GM12872 (cell line): Measurements from ENCODE around the gene ARHGEF4.

ENCODE experiments used
- TF ChIP-seq, protein P1 (sequence below): IDR thresholded peaks from 3 replicates; pipeline ENCODE4 v1.5.1; 2011; ENCODE audit warnings: low read depth, mild to moderate bottlenecking, low read length, moderate library complexity; ENCODE audit not compliant: insufficient read depth

Gene ARHGEF4

DNA sequence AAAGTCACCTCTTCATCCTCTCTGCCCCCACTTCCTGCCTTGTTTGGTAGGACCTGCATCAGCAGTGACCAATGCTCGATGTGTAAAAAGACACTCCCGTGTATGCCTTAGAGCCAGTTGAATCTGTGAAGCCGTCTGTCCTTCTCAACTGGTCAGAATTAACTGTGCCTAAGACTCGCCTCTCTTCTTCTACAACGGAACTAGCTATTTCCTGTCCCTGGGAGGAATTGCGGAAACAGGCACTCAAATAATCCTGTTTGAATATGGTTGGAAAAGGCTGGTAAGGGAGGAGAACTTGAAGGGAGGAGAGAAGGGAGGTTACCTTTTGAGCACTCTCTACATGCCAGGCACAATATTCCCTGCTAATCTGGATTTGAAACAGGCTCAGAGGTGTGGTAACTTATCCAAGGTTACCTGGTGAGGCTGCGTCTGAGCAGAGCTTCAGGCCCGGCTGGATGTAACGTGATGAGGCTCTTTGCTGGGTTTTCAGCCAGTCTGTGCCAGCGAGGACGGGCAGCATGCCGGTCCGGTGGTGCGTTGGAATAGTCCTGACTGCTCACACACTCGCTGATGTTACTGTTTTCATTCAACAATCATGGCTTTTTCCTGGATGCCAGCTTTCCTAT lies 129.5 kb downstream of the ARHGEF4 start:
- TF ChIP-seq, protein P1, sequence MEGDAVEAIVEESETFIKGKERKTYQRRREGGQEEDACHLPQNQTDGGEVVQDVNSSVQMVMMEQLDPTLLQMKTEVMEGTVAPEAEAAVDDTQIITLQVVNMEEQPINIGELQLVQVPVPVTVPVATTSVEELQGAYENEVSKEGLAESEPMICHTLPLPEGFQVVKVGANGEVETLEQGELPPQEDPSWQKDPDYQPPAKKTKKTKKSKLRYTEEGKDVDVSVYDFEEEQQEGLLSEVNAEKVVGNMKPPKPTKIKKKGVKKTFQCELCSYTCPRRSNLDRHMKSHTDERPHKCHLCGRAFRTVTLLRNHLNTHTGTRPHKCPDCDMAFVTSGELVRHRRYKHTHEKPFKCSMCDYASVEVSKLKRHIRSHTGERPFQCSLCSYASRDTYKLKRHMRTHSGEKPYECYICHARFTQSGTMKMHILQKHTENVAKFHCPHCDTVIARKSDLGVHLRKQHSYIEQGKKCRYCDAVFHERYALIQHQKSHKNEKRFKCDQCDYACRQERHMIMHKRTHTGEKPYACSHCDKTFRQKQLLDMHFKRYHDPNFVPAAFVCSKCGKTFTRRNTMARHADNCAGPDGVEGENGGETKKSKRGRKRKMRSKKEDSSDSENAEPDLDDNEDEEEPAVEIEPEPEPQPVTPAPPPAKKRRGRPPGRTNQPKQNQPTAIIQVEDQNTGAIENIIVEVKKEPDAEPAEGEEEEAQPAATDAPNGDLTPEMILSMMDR: no peak

DNA sequence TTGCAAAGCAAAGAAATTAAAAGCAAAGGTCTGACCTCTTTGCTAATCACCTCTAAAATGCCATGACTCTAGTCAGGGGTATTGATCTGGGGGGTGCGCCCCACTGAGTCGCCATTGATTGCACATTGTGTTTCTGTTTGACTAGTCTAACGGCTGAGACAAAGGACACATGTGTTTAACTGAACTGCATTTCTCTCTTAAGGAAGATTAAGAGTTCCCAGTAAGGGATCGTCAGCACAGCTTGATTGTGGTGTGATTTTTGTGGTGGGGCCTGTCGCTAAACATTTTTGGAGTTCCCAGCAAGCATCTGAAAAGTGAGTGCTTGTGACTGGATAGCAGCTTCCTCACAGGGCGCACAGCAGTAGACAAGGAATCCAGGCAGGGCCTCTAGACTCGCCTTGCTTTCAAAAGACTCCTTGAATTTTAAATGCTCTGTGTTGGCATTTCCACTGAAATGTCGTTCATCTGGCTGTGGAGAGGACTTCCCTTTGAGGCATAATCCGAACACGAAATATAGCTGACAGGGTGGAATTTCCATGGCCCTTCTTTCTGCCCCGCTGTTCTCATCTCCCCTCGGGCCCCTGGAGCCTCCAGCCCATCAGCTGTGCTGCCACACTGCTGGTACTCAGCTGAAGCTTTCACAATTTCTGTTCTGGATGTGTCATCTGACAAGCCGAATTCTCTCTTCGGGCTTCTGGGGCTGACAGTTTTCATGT lies 130.2 kb downstream of the ARHGEF4 start:
- TF ChIP-seq, protein P1: no peak

DNA sequence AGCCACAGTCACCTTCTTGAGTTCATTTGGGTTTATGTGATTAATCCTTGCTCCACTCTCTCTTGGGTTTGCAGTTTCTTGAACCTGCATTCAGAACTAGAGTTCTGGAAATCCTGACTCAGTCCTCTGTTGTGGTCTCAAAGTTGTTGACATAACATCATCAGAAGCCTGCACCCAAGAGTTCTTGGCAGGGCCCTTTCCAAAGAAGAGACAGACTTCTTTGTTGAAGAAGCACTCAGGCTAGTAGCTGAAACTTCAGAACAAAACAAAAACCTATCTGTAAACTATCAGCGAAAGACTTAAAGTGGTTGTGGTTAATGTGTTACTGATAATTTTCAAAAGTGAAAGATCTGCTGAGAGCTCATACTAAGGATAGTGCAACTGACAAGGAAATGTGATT lies 135.7 kb downstream of the ARHGEF4 start:
- TF ChIP-seq, protein P1: no peak

DNA sequence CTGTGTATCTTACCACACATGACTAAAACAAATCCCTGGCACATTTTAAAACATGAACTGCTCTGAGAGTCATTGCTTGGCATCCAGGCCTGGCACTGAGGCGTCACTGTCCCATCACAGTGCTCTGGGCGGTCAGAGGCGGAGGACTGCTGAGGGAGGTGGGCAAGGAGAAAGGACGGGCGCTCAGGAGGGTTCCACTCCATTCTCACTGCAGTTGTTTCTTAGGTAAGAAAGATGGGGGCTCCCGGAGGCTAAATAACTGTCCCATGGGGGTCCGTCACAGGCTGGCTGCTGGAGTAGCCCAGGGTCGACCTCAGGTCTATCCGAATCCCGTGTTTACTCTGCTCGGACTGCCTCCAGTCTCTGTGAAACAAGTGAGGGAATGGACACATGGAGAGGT lies 139.0 kb downstream of the ARHGEF4 start:
- TF ChIP-seq, protein P1: no peak

DNA sequence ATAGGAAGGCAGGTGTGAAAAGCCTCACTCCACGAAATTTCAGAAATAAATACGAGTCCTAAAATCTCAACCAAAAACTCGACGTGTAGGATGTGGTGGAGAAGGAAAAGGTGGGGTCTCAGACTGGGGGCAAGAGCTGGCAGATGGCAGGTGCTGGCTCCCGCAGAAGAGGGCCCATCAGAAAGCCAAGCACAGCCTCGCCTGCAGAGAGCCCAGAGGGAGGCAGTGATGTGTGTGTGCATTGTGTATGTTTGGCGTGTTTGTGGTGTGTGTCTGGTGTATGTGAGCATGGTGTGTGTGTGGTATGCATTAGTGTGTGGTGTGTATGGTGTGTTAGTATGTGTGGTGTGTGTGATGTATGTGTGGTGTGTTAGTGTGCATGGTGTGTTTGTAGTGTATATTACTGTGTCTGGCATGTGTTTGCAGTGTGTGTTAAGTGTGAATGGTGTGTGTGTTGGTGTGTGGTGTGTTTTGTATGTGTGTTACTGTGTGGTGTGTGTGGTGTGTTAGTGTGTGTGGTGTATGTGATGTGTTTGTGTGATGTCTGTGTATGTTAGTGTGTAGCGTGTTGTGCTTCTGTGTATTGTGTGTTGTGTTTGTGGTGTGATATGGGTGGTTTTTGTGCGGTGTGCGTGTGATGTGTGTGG lies 140.0 kb downstream of the ARHGEF4 start:
- TF ChIP-seq, protein P1: no peak

DNA sequence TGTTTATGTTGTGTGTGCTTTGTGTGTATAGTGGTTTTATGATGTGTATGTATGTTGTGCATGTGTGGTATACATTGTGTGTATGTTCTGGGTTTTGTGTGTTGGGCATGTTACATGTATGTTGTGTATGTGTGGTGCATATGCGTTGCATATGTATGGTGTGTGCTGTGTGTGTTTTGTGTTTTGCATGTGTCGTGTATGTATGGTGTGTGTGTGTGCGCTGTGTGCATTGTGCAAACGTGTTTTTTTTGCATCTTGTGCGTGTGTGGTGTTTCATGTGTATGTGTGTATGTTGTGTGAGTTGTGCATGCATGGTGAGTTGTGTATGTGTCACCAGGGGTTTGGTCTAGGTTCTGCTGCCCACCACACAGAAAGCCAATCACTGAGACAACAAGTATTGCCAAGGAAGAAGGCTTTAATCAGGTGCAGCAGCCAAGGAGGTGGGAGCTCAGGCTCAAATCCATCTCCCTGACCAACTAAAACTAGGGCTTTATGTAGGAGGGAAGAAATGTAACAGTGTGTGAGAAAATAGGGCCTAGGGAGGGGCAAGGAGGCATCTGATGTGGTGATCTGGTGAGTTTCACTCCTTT lies 140.8 kb downstream of the ARHGEF4 start:
- TF ChIP-seq, protein P1: no peak

DNA sequence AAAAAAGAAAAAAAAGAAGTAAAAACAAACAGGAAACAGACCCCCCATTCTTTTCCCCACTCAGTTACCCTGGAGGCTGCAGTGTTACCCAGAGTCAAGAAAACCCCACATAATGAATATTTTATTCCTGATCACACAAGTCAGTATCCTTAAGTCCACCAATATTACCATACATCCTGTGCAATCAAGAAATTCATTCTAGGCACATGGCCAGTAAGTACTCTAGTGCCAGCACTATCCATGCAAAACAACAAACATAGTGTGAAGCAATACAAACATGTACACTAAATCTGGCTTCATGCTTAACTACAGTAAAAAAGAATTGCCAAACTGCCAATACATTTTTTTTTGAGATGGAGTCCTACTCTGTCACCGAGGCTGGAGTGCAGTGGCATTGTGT lies 145.0 kb downstream of the ARHGEF4 start:
- TF ChIP-seq, protein P1: no peak
